ENCODE data around the gene KLC1. TPM values are rescaled to one million over a fixed set of nuclear protein-coding genes. Genes with fewer than 3 reads are reported as not detected.

KLC1 gene
- total and polyA plus RNA-seq, 10 of the 15 experiments (the other 5 are each of a cell fraction or from before 2014, with no cell fraction given) = 5.5 to 137 (median 76.1) TPM

DNA sequence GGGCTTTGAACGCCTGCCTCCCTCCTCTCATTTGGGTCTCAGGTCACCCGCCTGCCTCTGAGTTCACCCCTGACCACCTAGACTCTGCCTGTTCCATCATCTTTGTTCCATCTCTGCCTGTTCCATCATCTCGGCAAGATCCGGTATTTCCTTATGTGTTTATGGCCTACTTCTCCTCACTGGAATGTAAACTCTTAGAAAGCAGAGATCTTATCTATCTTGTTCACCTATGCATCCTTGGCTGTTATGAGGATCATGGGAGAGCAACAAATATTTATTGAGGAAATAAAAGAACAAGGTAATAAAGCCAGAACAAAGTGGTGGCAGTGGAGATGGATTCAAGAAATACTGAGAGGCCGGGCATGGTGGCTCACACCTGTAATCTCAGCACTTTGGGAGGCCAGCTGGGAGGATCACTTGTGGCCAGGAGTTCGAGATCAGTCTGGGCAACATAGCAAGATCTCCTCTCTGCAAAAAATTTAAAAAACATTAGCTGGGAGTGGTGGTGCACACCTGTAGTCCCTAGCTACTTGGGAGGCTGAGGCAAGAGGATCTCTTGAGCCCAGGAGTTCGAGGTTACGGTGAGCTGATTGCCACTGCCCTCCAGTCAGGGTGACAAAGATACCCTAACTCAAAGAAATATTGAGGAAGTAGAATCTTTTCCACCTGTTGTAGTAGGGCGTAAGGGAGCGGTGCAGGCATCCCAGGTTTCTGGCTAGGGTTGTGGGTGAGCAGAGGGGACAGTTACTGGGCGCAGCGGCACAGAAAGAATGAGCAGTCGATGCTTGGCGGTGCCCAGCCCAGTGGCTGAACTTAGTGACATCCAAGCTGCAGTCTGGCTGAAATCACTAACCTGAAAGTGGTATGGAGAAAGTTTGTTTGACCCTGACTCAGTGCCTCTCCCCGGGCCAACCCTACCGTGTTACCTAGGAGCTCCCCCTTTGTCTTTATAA, 1.7 kb upstream of the KLC1 start:
- TF ChIP-seq ZNF384 (IDR thresholded peaks at IDR 0.05; ENCODE audit: borderline replicate concordance, low read depth, low read length) = no peak
- TF ChIP-seq, protein P1, sequence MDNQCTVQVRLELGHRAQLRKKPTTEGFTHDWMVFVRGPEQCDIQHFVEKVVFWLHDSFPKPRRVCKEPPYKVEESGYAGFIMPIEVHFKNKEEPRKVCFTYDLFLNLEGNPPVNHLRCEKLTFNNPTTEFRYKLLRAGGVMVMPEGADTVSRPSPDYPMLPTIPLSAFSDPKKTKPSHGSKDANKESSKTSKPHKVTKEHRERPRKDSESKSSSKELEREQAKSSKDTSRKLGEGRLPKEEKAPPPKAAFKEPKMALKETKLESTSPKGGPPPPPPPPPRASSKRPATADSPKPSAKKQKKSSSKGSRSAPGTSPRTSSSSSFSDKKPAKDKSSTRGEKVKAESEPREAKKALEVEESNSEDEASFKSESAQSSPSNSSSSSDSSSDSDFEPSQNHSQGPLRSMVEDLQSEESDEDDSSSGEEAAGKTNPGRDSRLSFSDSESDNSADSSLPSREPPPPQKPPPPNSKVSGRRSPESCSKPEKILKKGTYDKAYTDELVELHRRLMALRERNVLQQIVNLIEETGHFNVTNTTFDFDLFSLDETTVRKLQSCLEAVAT (IDR thresholded peaks at IDR 0.05) = peak; percentile 32; the same call in 1 of the 2 replicates
- in situ Hi-C loops (cut with MboI) (no loop called here), intact Hi-C loops (cut with micrococcal nuclease; ENCODE audit: unreplicated experiment) (no loop called here)
- peaks cover 4% of the 10 kb centered on the region; the same call in 1 of the 2 replicates for H4K20me1 ChIP-seq (ENCODE audit: control insufficient read depth, insufficient read depth)
- H3K79me2 ChIP-seq (ENCODE audit: control insufficient read depth, insufficient read depth, low read length) = peaks cover 33% of the 10 kb centered on the region
- peak overlapping the region; percentile 96 for H3K4me2 ChIP-seq (ENCODE audit: control insufficient read depth, insufficient read depth)
- ATAC-seq (no peak), DNase-seq (ENCODE audit: low read depth, low spot score) (no peak), FAIRE-seq (no peak)
- no peaks in the 10 kb centered on the region for H3K9me3 ChIP-seq (replicated peaks; ENCODE audit: control insufficient read depth, insufficient read depth, low read length)
- POLR2A ChIA-PET = interaction anchor here (0.6 to 2.1 kb wide), 3 partner anchors 35 to 364 kb away, joined by 3 to 5 read pairs (median 5); partner anchors contain the start of gene XRCC3
- 94% methylated on average over 16 of the region's 16 CpGs for WGBS (ENCODE audit: insufficient coverage, insufficient replicate concordance, low lambda C conversion rate, missing lambda C conversion rate)
- H2AFZ ChIP-seq (ENCODE audit: control insufficient read depth, low read depth, low read length) = no peak overlapping the region; the same call in 1 of the 2 replicates
- H3K9ac ChIP-seq (ENCODE audit: control insufficient read depth, insufficient read depth, low read length) = no peak overlapping the region
- RAD21 ChIA-PET (ENCODE audit: unreplicated experiment) = no interaction called here
- no peak overlapping the region for H3K4me3 ChIP-seq
- no peak overlapping the region for H3K27ac ChIP-seq (ENCODE audit: control insufficient read depth, insufficient read depth)
- no TSS peak for BruUV-seq (replicated peaks)
- no peaks in the 10 kb centered on the region for H3K36me3 ChIP-seq (ENCODE audit: control insufficient read depth in 2 of 2, insufficient read depth in 2 of 2, low read length in 1 of 2)
- H3K4me1 ChIP-seq (ENCODE audit: control insufficient read depth, insufficient read depth, low read length) = peaks cover 34% of the 10 kb centered on the region
- CTCF ChIA-PET = interaction anchor here (0.6 kb wide), 1 partner anchor 55 kb away, joined by 3 read pairs; no protein-coding TSS in a partner anchor
- SMC1A ChIA-PET (ENCODE audit: uncharacterized antibody, unreplicated experiment) = interaction anchor here (1.0 kb wide), 1 partner anchor 165 kb away, joined by 3 read pairs; no protein-coding TSS in a partner anchor
- no peaks in the 10 kb centered on the region for H3K27me3 ChIP-seq (replicated peaks in 1 of 2; ENCODE audit: control insufficient read depth in 2 of 2, insufficient read depth in 2 of 2, low read length in 1 of 2)

All from GM12878 (cell line).